Progenitor cell of endocrine pancreas (in vitro differentiated cells): ENCODE results near the gene HK1. TPM values are rescaled to one million over a fixed set of nuclear protein-coding genes. Genes with fewer than 3 reads are reported as not detected.
"Not testable (repeated sequence)": the region's sequence is repeated elsewhere in the genome, so short reads cannot be mapped to it uniquely, and the experiment has no call there.

Source experiments
- DNase-seq: peaks from one replicate; pipeline ENCODE4 v3.0.0; 2021; ENCODE audit warnings: low spot score; ENCODE audit not compliant: unreplicated experiment
- H3K27ac Mint-ChIP-seq: 2 replicates; pipeline ENCODE4 v1.8.0; 2021; ENCODE audit warnings: mild to moderate bottlenecking, moderate library complexity, mixed read lengths
- H3K27me3 Mint-ChIP-seq: 2 replicates; pipeline ENCODE4 v1.8.0; 2021; ENCODE audit warnings: mixed read lengths
- H3K36me3 Mint-ChIP-seq: 2 replicates; pipeline ENCODE4 v1.8.0; 2022; ENCODE audit warnings: mixed read lengths; ENCODE audit not compliant: insufficient read depth
- H3K4me1 Mint-ChIP-seq: 2 replicates; pipeline ENCODE4 v1.8.0; 2021; ENCODE audit warnings: low read depth, mixed read lengths
- H3K4me3 Mint-ChIP-seq: 2 replicates; pipeline ENCODE4 v1.8.0; 2021; ENCODE audit warnings: low read depth, mild to moderate bottlenecking, moderate library complexity, mixed read lengths
- H3K9me3 Mint-ChIP-seq: 2 replicates; pipeline ENCODE4 v1.8.0; 2021; ENCODE audit warnings: low read depth, mixed read lengths
- CTCF ChIP-seq: fragments of 200-600 bp; sonication (generic); IDR thresholded peaks from one replicate; pipeline ENCODE4 v1.5.0; 2021; ENCODE audit warnings: antibody characterized with exemption, mild to moderate bottlenecking; ENCODE audit not compliant: unreplicated experiment
- total RNA-seq: library from RNA; stranded (reverse); gene quantifications from 2 replicates; pipeline ENCODE4 v1.2.1, GENCODE V29; 2021

HK1 gene
- total RNA-seq, 1 donor from 2014 or later, result 32.5 TPM

DNA sequence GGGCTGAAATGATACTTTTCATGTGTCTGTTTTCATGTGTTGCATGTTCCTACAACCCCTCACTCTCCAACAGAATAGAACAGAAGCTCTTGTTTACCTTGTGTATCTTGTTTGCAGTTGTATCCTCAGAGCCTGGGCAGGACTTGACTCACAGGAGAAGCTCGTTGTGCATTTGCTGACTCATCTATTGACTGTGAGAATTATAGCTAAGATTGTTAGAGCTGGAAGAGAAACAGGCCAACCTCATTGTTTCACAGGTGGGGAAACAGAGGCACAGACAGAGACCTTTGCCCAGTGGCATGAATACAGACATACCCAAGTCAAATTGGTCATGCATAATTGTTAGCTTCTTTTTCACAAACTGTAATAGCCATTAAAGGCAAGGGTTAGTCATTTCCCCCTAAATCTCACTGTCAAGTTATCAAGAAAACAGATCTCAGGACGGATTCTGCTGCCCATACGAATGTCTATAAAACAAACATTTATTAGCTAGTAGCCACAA, 168.4 kb downstream of the HK1 start:
- Mint-ChIP-seq H3K4me3 (no peak overlapping the region), H3K36me3 (no peaks in the 10 kb centered on the region), H3K4me1 (peaks cover 17% of the 10 kb centered on the region), H3K27ac (peak overlapping the region; percentile 59), H3K9me3 (no peaks in the 10 kb centered on the region), H3K27me3 (peaks cover 2% of the 10 kb centered on the region)
- no peak for DNase-seq
- TF ChIP-seq CTCF, result no peak

DNA sequence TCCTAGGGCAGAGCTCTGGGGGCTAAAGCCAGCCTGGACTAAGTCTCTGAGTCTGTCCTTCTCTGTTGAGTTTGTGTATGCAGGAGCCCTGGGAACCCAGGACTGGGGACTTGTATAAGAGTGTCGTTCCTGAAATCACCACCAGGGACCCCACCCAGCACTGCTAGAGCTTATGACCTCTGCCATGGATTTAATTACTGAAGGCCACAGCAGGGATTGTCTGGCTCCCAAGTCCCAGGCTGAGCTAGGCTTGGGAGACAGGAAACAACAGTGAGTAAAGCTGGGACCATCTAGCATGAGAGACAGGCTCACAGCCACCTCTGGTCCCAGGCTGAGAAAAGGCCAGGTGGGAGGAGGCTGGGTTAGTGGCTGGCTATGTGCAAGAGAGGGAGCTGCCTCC, 171.5 kb downstream of the HK1 start:
- Mint-ChIP-seq H3K4me1 (peaks cover 17% of the 10 kb centered on the region), H3K36me3 (no peaks in the 10 kb centered on the region), H3K4me3 (peak overlapping the region; percentile 39), H3K27ac (peak overlapping the region; percentile 47), H3K9me3 (no peaks in the 10 kb centered on the region), H3K27me3 (peaks cover 20% of the 10 kb centered on the region)
- no peak for DNase-seq
- peak; percentile 62 for TF ChIP-seq CTCF

DNA sequence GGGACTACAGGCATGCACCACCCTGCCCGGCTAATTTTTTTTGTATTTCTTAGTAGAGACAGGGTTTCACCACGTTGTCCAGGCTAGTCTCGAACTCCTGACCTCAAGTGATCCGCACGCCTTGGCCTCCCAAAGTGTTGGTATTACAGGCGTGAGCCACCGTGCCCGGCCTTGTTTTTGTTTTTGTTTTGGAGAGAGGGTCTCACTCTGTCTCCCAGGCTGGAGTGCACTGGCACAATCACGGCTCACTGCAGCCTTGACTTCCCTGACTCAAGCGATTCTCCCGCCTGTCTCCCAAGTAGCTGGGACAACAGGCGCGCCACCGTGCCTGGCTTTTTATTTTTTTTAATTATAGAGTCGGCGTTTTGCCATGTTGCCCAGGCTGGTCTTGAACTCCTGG, 172.1 kb downstream of the HK1 start:
- not testable (repeated sequence) for DNase-seq, H3K36me3 Mint-ChIP-seq, H3K27ac Mint-ChIP-seq, H3K9me3 Mint-ChIP-seq
- peaks cover 17% of the 10 kb centered on the region for H3K4me1 Mint-ChIP-seq
- peak overlapping the region; percentile 84 for H3K4me3 Mint-ChIP-seq
- peaks cover 20% of the 10 kb centered on the region for H3K27me3 Mint-ChIP-seq

DNA sequence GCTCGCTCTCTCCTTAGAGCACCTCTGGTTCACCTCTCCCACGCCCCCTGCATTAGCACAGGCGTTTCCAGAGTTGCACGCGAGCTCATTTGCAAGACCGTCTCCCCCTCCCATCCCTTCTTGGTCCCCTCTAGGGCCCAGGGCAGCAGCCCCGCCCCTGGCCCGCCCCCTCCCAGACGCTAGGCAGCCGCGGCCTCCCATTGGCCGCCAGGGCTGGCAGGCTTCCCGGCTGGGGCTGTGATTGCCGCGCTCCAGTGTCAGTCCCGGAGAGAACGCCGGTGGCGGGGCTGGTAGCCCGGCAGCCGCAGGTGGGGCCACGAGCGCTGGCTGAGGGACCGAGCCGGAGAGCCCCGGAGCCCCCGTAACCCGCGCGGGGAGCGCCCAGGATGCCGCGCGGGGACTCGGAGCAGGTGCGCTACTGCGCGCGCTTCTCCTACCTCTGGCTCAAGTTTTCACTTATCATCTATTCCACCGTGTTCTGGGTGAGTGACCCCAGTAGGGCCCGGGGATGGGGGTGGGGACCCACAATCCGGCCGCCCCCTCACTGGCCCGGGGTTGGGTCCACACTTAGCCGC, 173.0 kb downstream of the HK1 start, which contains the start of gene TSPAN15:
TSPAN15 (plus strand) TSS at position 257 of the 575 bp plus-strand sequence; CDS start at position 387, 130 bp downstream.
- H3K27me3 Mint-ChIP-seq, result peaks cover 20% of the 10 kb centered on the region

More for the DNA sequence above, 173.0 kb downstream of the HK1 start, which contains the start of gene TSPAN15:
- no peaks in the 10 kb centered on the region for H3K36me3 Mint-ChIP-seq
- no peaks in the 10 kb centered on the region for H3K9me3 Mint-ChIP-seq
- TF ChIP-seq CTCF, result no peak
- peak within 1 kb of the TSS; percentile 84 for H3K4me3 Mint-ChIP-seq
- peak within 1 kb of the TSS; percentile 83 for H3K27ac Mint-ChIP-seq
- H3K4me1 Mint-ChIP-seq, result peaks cover 17% of the 10 kb centered on the region
- DNase-seq, result peak; percentile 85

Other genes starting within 250 kb of the HK1 start
- not detected in 2 replicates for gene SRGN, start 190.4 kb upstream of the HK1 start, total RNA-seq
- gene VPS26A, start 154.3 kb upstream of the HK1 start, total RNA-seq, result 51.1 and 60.4 TPM in 2 replicates
- 35.9 and 36.6 TPM in 2 replicates for gene SUPV3L1, start 98.3 kb upstream of the HK1 start, total RNA-seq
- gene HKDC1, start 58.2 kb upstream of the HK1 start, total RNA-seq, result 4.1 and 6.2 TPM in 2 replicates
- not detected in 2 replicates for gene TACR2, start 138.4 kb downstream of the HK1 start, total RNA-seq
- gene TSPAN15, start 173.0 kb downstream of the HK1 start, total RNA-seq, result 14.7 and 17.9 TPM in 2 replicates